DOHH2 (cell line): Measurements from ENCODE around the gene MMP19.

Experiments
- H3F3A ChIP-seq: fragments of 200-600 bp; sonication (generic), shearing (Covaris generic); 2 replicates; pipeline ENCODE4 v1.6.0; 2016; ENCODE audit warnings: antibody characterized with exemption, mild to moderate bottlenecking; ENCODE audit not compliant: control insufficient read depth, insufficient read depth
- H3K27ac ChIP-seq: fragments of 200-600 bp; sonication (generic); 2 replicates; pipeline ENCODE4 v1.5.1; 2014; ENCODE audit warnings: low read depth, mild to moderate bottlenecking, low read length, moderate library complexity
- H3K27me3 ChIP-seq: fragments of 200-600 bp; sonication (generic); 2 replicates; pipeline ENCODE4 v1.6.1; 2014; ENCODE audit warnings: mild to moderate bottlenecking, low read length, mixed read lengths; ENCODE audit not compliant: control insufficient read depth
- H3K36me3 ChIP-seq: fragments of 200-600 bp; sonication (generic); 2 replicates; pipeline ENCODE4 v1.6.1; 2014; ENCODE audit warnings: mild to moderate bottlenecking, low read length, moderate library complexity, mixed read lengths; ENCODE audit not compliant: control insufficient read depth
- H3K4me1 ChIP-seq: fragments of 200-600 bp; sonication (generic); 2 replicates; pipeline ENCODE4 v1.6.1; 2014; ENCODE audit warnings: mild to moderate bottlenecking, low read length, mixed read lengths; ENCODE audit not compliant: control insufficient read depth
- H3K4me2 ChIP-seq: fragments of 200-600 bp; sonication (generic); 2 replicates; pipeline ENCODE4 v1.6.0; 2014; ENCODE audit warnings: mild to moderate bottlenecking, low read length, moderate library complexity
- H3K4me3 ChIP-seq: fragments of 200-600 bp; sonication (generic); 2 replicates; pipeline ENCODE4 v1.5.1; 2014; ENCODE audit warnings: mild to moderate bottlenecking, low read length, mixed read lengths
- H3K79me2 ChIP-seq: fragments of 200-600 bp; sonication (generic); 2 replicates; pipeline ENCODE4 v1.6.1; 2014; ENCODE audit warnings: mild to moderate bottlenecking, low read length, mixed read lengths; ENCODE audit not compliant: control insufficient read depth
- H3K9me2 ChIP-seq: fragments of 200-600 bp; sonication (generic); replicated peaks from 2 replicates; pipeline ENCODE4 v1.6.1; 2014; ENCODE audit warnings: mild to moderate bottlenecking, low read length, mixed read lengths; ENCODE audit not compliant: control insufficient read depth
- H3K9me3 ChIP-seq: fragments of 200-600 bp; sonication (generic); 2 replicates; pipeline ENCODE4 v1.6.1; 2014; ENCODE audit warnings: antibody characterized with exemption, low read length, mixed read lengths; ENCODE audit not compliant: control insufficient read depth, insufficient read depth
- H4K20me1 ChIP-seq: fragments of 200-600 bp; sonication (generic); 2 replicates; pipeline ENCODE4 v1.6.0; 2014; ENCODE audit warnings: low read depth, mild to moderate bottlenecking, antibody characterized with exemption, low read length, moderate library complexity; ENCODE audit not compliant: control insufficient read depth, insufficient read depth
- CTCF ChIP-seq: fragments of 200-600 bp; sonication (generic); IDR thresholded peaks from one replicate; pipeline ENCODE4 v1.5.1; 2014; ENCODE audit warnings: antibody characterized with exemption, mild to moderate bottlenecking, low read depth, low read length; ENCODE audit not compliant: poor library complexity, severe bottlenecking
- EZH2phosphoT487 ChIP-seq: fragments of 200-600 bp; sonication (generic); IDR thresholded peaks from 2 replicates; pipeline ENCODE4 v1.6.1; 2017; ENCODE audit warnings: borderline replicate concordance, mild to moderate bottlenecking, antibody characterized with exemption, low read length, moderate library complexity, mixed read lengths

Gene MMP19

DNA sequence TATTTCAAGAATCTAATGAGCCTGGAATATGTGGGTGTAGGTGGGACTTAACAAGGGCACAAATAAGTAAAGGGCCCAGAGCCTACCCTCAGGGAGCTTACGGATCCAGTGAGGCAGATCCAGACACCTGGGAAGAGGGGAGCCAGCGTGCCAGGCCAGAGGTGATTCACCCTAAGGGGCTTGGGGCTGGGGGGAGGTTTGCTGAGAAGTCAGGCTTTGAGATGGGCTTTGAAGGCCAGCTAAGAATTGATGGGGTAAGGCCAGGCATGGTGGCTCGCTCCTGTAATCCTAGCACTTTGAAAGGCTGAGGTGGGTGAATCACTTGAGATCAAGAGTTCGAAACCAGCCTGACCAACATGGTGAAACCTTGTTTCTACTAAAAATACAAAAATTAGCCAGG lies 695 bp upstream of the MMP19 start:
- H3K9me3 ChIP-seq = no peaks in the 10 kb centered on the region
- TF ChIP-seq EZH2phosphoT487 (no peak), CTCF (no peak)
- H3K4me3 ChIP-seq = no peak overlapping the region
- no peak overlapping the region for H3K4me2 ChIP-seq
- no peaks in the 10 kb centered on the region for H3K9me2 ChIP-seq
- H3K27ac ChIP-seq = no peak overlapping the region
- no peaks in the 10 kb centered on the region for H4K20me1 ChIP-seq
- no peaks in the 10 kb centered on the region for H3K4me1 ChIP-seq
- no peaks in the 10 kb centered on the region for H3K79me2 ChIP-seq
- H3K27me3 ChIP-seq = peaks cover 19% of the 10 kb centered on the region
- H3K36me3 ChIP-seq = no peaks in the 10 kb centered on the region
- no peaks in the 10 kb centered on the region for H3F3A ChIP-seq

DNA sequence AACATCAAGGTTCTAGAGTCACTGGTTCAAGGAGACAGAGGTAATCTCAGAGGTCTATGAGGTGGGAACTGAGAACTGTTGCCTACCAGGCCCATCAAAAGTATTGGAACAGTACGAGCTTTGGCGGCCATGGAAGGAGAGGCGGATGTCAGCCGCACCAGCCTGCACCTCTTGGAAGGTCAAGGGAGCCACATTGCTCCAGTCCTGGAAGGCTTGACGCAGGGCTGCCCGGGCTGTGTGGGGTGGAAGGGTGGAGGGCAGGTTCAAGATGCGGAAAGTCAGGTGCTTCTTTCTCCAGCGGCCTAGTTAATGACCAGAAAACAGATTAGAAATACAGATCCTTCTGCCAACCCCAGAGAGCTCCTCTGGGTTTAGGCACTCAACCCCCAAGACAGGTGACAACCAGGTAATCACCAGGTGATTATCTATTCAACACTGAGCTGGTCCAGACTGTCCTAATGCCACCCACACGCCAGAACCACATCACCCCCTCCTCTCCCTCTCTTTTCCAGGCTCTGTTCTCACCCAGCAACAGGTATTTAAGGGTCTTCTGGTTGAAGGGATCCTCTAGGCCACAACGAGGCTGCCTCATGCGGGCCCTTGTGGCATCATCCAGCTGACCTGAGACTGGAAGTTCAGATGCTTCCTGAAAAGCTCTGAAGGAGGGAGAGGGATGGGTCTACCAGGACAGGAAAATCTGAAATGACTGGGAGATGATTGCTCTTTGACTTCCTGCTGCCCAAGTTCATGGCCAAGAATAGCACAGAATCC lies 2.0 kb downstream of the MMP19 start:
- H4K20me1 ChIP-seq = no peaks in the 10 kb centered on the region
- H3K36me3 ChIP-seq = no peaks in the 10 kb centered on the region
- no peaks in the 10 kb centered on the region for H3F3A ChIP-seq
- H3K4me3 ChIP-seq = no peak overlapping the region
- H3K4me2 ChIP-seq = no peak overlapping the region
- TF ChIP-seq CTCF (no peak), EZH2phosphoT487 (no peak)
- H3K9me3 ChIP-seq = no peaks in the 10 kb centered on the region
- H3K4me1 ChIP-seq = no peaks in the 10 kb centered on the region
- no peaks in the 10 kb centered on the region for H3K79me2 ChIP-seq
- no peaks in the 10 kb centered on the region for H3K9me2 ChIP-seq
- peaks cover 5% of the 10 kb centered on the region; the same call in 1 of the 2 replicates for H3K27me3 ChIP-seq
- no peak overlapping the region for H3K27ac ChIP-seq

DNA sequence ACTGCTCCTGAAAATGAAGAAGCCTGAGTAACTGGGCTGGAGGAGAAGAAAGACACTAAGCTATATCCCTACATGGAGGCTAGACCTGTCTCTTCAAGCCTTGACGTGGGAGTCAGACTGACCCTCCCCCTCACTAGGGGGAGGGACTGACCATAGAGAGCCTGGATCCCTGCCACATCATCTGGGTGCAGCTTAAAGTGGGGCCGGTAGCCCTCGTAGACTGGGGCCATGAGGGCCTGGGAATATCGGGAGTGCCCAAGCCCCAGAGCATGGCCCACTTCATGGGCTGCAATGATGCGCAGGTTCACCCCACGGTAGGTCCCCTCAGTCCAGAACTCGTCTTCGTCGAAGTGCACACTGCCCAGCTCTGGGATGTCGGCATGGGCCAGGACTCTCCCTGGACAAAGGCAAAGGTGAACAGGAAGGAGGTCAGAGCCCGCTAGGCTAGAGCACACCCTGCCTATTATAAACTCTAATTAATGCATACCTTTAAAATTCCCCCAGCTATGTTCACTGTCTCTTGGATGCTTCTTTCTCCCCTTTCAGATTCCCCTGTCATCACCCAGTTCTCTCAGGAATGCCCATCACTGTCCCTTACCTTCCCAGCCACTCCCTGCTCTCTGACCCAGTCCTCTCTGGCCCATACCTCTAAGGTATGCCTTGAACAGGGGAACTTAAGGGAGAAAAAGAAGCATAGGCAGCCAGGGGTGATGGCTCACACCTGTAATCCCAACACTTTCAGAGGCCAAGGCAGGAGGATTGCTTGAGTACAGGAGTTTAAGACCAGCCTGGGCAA lies 3.2 kb downstream of the MMP19 start:
- Histone ChIP-seq H3K79me2 (no peaks in the 10 kb centered on the region), H3K4me2 (no peak overlapping the region), H3K9me3 (no peaks in the 10 kb centered on the region), H4K20me1 (no peaks in the 10 kb centered on the region), H3K36me3 (no peaks in the 10 kb centered on the region), H3K27ac (no peak overlapping the region), H3K9me2 (no peaks in the 10 kb centered on the region), H3K4me3 (no peak overlapping the region), H3K27me3 (peaks cover 2% of the 10 kb centered on the region; the same call in 1 of the 2 replicates), H3K4me1 (no peaks in the 10 kb centered on the region), H3F3A (no peaks in the 10 kb centered on the region)
- TF ChIP-seq EZH2phosphoT487 (no peak), CTCF (no peak)
